K562 (cell line): ENCODE results near the gene POLL. TPM values are rescaled to one million over a fixed set of nuclear protein-coding genes. Genes with fewer than 3 reads are reported as not detected.

Source experiments
- ATAC-seq: fragments of 200-7000 bp; cut with Tn5 transposase; 3 replicates; pipeline ENCODE4 v1.9.1; 2020; ENCODE audit warnings: moderate library complexity
- BruUV-seq: library from RNA; stranded (reverse); fragments of 400-500 nt; replicated peaks from 2 replicates; lab custom pipeline; 2021; lab: Mats Ljungman, UMichigan
- CTCF ChIA-PET: fragments of 300-600 bp; formaldehyde crosslinking; extraction: SDS; loops from one replicate; lab custom pipeline; 2021; ENCODE audit warnings: low intra/inter-chr PET ratio; lab: Yijun Ruan, JAX
- POLR2A ChIA-PET: fragments of 300-600, 350-650 bp; sonication (Branson Sonifier 250); formaldehyde crosslinking; extraction: SDS; loops from one replicate; lab custom pipeline; 2021; ENCODE audit warnings: antibody characterized with exemption, inconsistent platforms; lab: Yijun Ruan, JAX
- DNase-seq, 4 experiments: peaks; one replicate each; pipeline versions ENCODE4 v3.0.0 to v3.0.0-alpha.2; 2011 to 2018; ENCODE audit warnings: low spot score in 3 of 4, mixed read lengths in 3 of 4; ENCODE audit errors: extremely low read depth in 1 of 4
- FAIRE-seq: peaks from 2 replicates; lab custom pipeline; 2011; peaks lifted over from hg19 to GRCh38; lab: Jason Lieb, UNC
- H2AFZ ChIP-seq: 2 replicates; pipeline ENCODE4 v1.6.0; 2011; ENCODE audit warnings: low read depth, low read length, control low read depth, inconsistent platforms
- H3K27ac ChIP-seq: fragments of 200-600 bp; 3 replicates; pipeline ENCODE4 v1.8.0; 2011; ENCODE audit warnings: low read depth, mild to moderate bottlenecking, control low read depth, inconsistent platforms, low read length, moderate library complexity, mixed read lengths; ENCODE audit errors: extremely low read depth
- H3K27me3 ChIP-seq, 2 experiments: fragments of 300-600 bp in 1 of 2; 2 replicates in 1 of 2; 3 replicates in 1 of 2; pipeline versions ENCODE4 v1.6.0 to v1.8.0; 2011; ENCODE audit warnings: inconsistent platforms in 2 of 2, low read length in 2 of 2, mild to moderate bottlenecking in 1 of 2, mixed read lengths in 1 of 2, moderate library complexity in 1 of 2; ENCODE audit not compliant: control insufficient read depth in 2 of 2, insufficient read depth in 2 of 2
- H3K36me3 ChIP-seq: fragments of 300-600 bp; 3 replicates; pipeline ENCODE4 v1.8.0; 2011; ENCODE audit warnings: mild to moderate bottlenecking, low read length, inconsistent platforms; ENCODE audit not compliant: control insufficient read depth, insufficient read depth
- H3K4me1 ChIP-seq, 2 experiments: fragments of 200-600 bp in 1 of 2; replicated peaks in 1 of 2; 2 replicates in 1 of 2; 3 replicates in 1 of 2; pipeline versions ENCODE4 v1.5.1 to v1.8.0; 2011; ENCODE audit warnings: inconsistent platforms in 2 of 2, low read length in 2 of 2, mild to moderate bottlenecking in 1 of 2, mixed read lengths in 1 of 2, moderate library complexity in 1 of 2; ENCODE audit not compliant: control insufficient read depth in 2 of 2, insufficient read depth in 2 of 2
- H3K4me2 ChIP-seq: 2 replicates; pipeline ENCODE4 v1.6.1; 2011; ENCODE audit warnings: low read length, control low read depth, inconsistent platforms, mixed read lengths; ENCODE audit not compliant: insufficient read depth
- H3K4me3 ChIP-seq: fragments of 200-600 bp; sonication (generic), shearing (Covaris generic); 2 replicates; pipeline ENCODE4 v1.5.1; 2016; ENCODE audit warnings: control low read depth, inconsistent platforms
- H3K79me2 ChIP-seq: fragments of 200-600 bp; 3 replicates; pipeline ENCODE4 v1.8.0; 2011; ENCODE audit warnings: low read length, inconsistent platforms; ENCODE audit not compliant: control insufficient read depth, insufficient read depth
- H3K9ac ChIP-seq, 2 experiments: 2 replicates each; pipeline versions ENCODE4 v1.6.0 to v1.6.1; 2011; ENCODE audit warnings: low read depth in 2 of 2, low read length in 2 of 2, control low read depth in 1 of 2, inconsistent platforms in 1 of 2, mild to moderate bottlenecking in 1 of 2, mixed read lengths in 1 of 2; ENCODE audit not compliant: insufficient read depth in 1 of 2
- H3K9me1 ChIP-seq: one replicate; pipeline ENCODE4 v1.6.0; 2011; ENCODE audit warnings: inconsistent platforms, mild to moderate bottlenecking, low read length, moderate library complexity; ENCODE audit not compliant: control insufficient read depth, insufficient read depth
- H3K9me3 ChIP-seq: replicated peaks from 2 replicates; pipeline ENCODE4 v1.5.1; 2011; ENCODE audit warnings: low read depth, low read length, inconsistent platforms; ENCODE audit not compliant: control insufficient read depth, insufficient read depth
- H4K20me1 ChIP-seq: replicated peaks from 2 replicates; pipeline ENCODE4 v1.6.1; 2011; ENCODE audit warnings: low read length, inconsistent platforms, mixed read lengths; ENCODE audit not compliant: control insufficient read depth, insufficient read depth
- ARNT ChIP-seq, 2 experiments: fragments of 450-650 bp; IDR thresholded peaks; 2 replicates each; pipeline ENCODE4 v1.6.1; 2016; ENCODE audit warnings: mild to moderate bottlenecking in 1 of 2
- ATF3 ChIP-seq, 2 experiments: fragments of 450-650 bp in 1 of 2; sonication (generic) in 1 of 2; formaldehyde crosslinking in 1 of 2; IDR thresholded peaks in 1 of 2; conservative IDR thresholded peaks in 1 of 2; 2 replicates each; pipeline versions ENCODE4 v1.6.1 to v1.8.1; 2016 to 2023; ENCODE audit warnings: mild to moderate bottlenecking in 2 of 2, moderate library complexity in 2 of 2, inconsistent platforms in 1 of 2, missing genetic modification reagents in 1 of 2
- CBFA2T3 ChIP-seq: fragments of 450-650 bp; IDR thresholded peaks from 2 replicates; pipeline ENCODE4 v1.6.1; 2017
- DACH1 ChIP-seq: fragments of 450-650 bp; IDR thresholded peaks from 2 replicates; pipeline ENCODE4 v1.6.1; 2018; ENCODE audit not compliant: partially characterized antibody
- E2F5 ChIP-seq: sonication (generic); formaldehyde crosslinking; IDR thresholded peaks from 2 replicates; pipeline ENCODE4 v1.8.0; 2022; ENCODE audit warnings: mild to moderate bottlenecking, missing genetic modification reagents
- HEY1 ChIP-seq: fragments of 250-450 bp; sonication (Bioruptor Pico); IDR thresholded peaks from 2 replicates; pipeline ENCODE4 v1.5.0; 2020; ENCODE audit warnings: mild to moderate bottlenecking, moderate library complexity, borderline replicate concordance
- HLTF ChIP-seq: fragments of 450-650 bp; IDR thresholded peaks from 2 replicates; pipeline ENCODE4 v1.6.1; 2016
- MEIS2 ChIP-seq: fragments of 450-650 bp; IDR thresholded peaks from 2 replicates; pipeline ENCODE4 v1.6.1; 2014; ENCODE audit warnings: mild to moderate bottlenecking; ENCODE audit not compliant: partially characterized antibody
- NCOA4 ChIP-seq: fragments of 450-650 bp; IDR thresholded peaks from 2 replicates; pipeline ENCODE4 v1.6.1; 2018; ENCODE audit warnings: mild to moderate bottlenecking; ENCODE audit not compliant: partially characterized antibody
- PHF20 ChIP-seq: fragments of 450-650 bp; IDR thresholded peaks from 2 replicates; pipeline ENCODE4 v1.6.1; 2018; ENCODE audit not compliant: partially characterized antibody
- RFX5 ChIP-seq: IDR thresholded peaks from 2 replicates; pipeline ENCODE4 v1.6.1; 2011; ENCODE audit warnings: low read depth, mild to moderate bottlenecking, improper control_type of control experiment, low read length
- TCF7 ChIP-seq: sonication (generic); IDR thresholded peaks from 2 replicates; pipeline ENCODE4 v1.6.1; 2016; ENCODE audit warnings: antibody characterized with exemption, borderline replicate concordance
- ZHX1 ChIP-seq: fragments of 150-350 bp; conservative IDR thresholded peaks from 2 replicates; pipeline ENCODE4 v1.6.1; 2014; ENCODE audit warnings: low read length
- ZNF175 ChIP-seq: fragments of 200-800 bp; sonication (Bioruptor generic); IDR thresholded peaks from 2 replicates; pipeline ENCODE4 v1.6.1; 2016; ENCODE audit warnings: low read depth, mild to moderate bottlenecking, missing genetic modification characterization, missing compliant biosample characterization
- ZNF449 ChIP-seq: fragments of 250-450 bp; sonication (Bioruptor Pico); IDR thresholded peaks from 2 replicates; pipeline ENCODE4 v1.8.0; 2022; ENCODE audit warnings: moderate library complexity, mild to moderate bottlenecking, inconsistent platforms
- ZNF589 ChIP-seq: fragments of 200-800 bp; sonication (Bioruptor generic); IDR thresholded peaks from 2 replicates; pipeline ENCODE4 v1.6.1; 2016; ENCODE audit warnings: low read depth, missing genetic modification characterization, missing compliant biosample characterization
- ZNF778 ChIP-seq: fragments of 450-650 bp; formaldehyde crosslinking; IDR thresholded peaks from 2 replicates; pipeline ENCODE4 v1.4.0; 2020; ENCODE audit warnings: mild to moderate bottlenecking, moderate library complexity
- WGBS: fragments of 100-300 bp; shearing (Covaris generic); methylation state at CpG from one replicate; pipeline ENCODE4 v1.1.6; 2016; ENCODE audit warnings: low coverage, mixed read lengths; ENCODE audit not compliant: insufficient coverage; ENCODE audit errors: missing lambda C conversion rate; 5-methylcytosine and 5-hydroxymethylcytosine counted together
- in situ Hi-C: fragments of 300-500 bp; cut with MboI; formaldehyde crosslinking; loops from 4 replicates; pipeline ENCODE4 v1.15.0; 2018; ENCODE audit warnings: inconsistent platforms, mixed read lengths
- intact Hi-C: fragments of 100-400 bp; cut with micrococcal nuclease; formaldehyde crosslinking; loops from 2 replicates; pipeline ENCODE4 v1.14.2; 2022
- polyA plus RNA-seq, 8 experiments: library from polyadenylated mRNA; depleted of rRNA in 4 of 8; stranded (reverse) in 5 of 8; unstranded in 3 of 8; fragments of >200 nt; fragmentation: Nextera tagmentation in 2 of 8; fragmentation: Illumina TruSeq in 1 of 8; extraction: Ambion mirVana in 2 of 8; extraction: Trizol in 1 of 8; gene quantifications; 2 replicates each; pipeline versions ENCODE4 v1.2.1 to v1.2.3, GENCODE V29; 2011 to 2014; ENCODE audit warnings: inconsistent platforms in 1 of 8, missing spikeins in 1 of 8
- total RNA-seq, 7 experiments: library from RNA; depleted of rRNA in 6 of 7; stranded (reverse); fragments of >200 nt in 6 of 7; fragmentation: Illumina TruSeq in 2 of 7; extraction: Trizol in 2 of 7; gene quantifications; 2 replicates each; pipeline versions ENCODE4 v1.2.1 to v1.2.3, GENCODE V29; 2011 to 2021; ENCODE audit warnings: low replicate concordance in 1 of 7

POLL gene
- total and polyA plus RNA-seq, 9 of the 15 experiments (the other 6 are each of a cell fraction or from before 2014, with no cell fraction given): 1.2 to 18.7 (median 10.9) TPM

- no peak for TF ChIP-seq ATF3 (IDR thresholded peaks at IDR 0.05)
- no peak for TF ChIP-seq ATF3 (CRISPR knock-in tag; conservative IDR thresholded peaks at IDR 0.05)
- no peak for TF ChIP-seq ZHX1
- TF ChIP-seq ZNF589 (CRISPR knock-in tag): no peak
- 0 out of 2 replicates have a peak, but pooled peaks have one; percentile 2 for TF ChIP-seq CBFA2T3
- TF ChIP-seq MEIS2: peak; percentile 92
Observed at GRCh38 chr10:101545898-101546297, 42.2 kb downstream of the POLL start (continued).

GRCh38 chr10:101538446-101538845 lies 49.6 kb downstream of the POLL start:
- Histone ChIP-seq H3K9ac (no peak overlapping the region), H3K9me1 (no peaks in the 10 kb centered on the region), H4K20me1 (no peaks in the 10 kb centered on the region), H3K4me1 (peaks cover 0 to 16% of the 10 kb centered on the region in 2 experiments; a peak in 3 of 5 replicates), H3K27me3 (no peaks in the 10 kb centered on the region), H3K27ac (no peak overlapping the region)
- FAIRE-seq (no peak), ATAC-seq (no peak)
- BruUV-seq: no TSS peak
- POLR2A ChIA-PET: no interaction called here
- WGBS: 100% methylated on average over 1 of the region's 2 CpGs
- TF ChIP-seq TCF7 (no peak), NCOA4 (no peak), ARNT (IDR thresholded peaks at IDR 0.05) (no peak), HLTF (no peak), ZNF449 (CRISPR knock-in tag) (no peak), MEIS2 (no peak), ZNF175 (no peak), DACH1 (no peak), PHF20 (no peak), ZNF778 (CRISPR knock-in tag) (no peak), E2F5 (no peak), RFX5 (no peak), HEY1 (no peak)
- TF ChIP-seq, all 486 proteins: peak for 0
- in situ Hi-C loops: no loop called here
- Histone ChIP-seq H3K4me2 (no peak overlapping the region), H2AFZ (no peak overlapping the region), H3K4me3 (no peak overlapping the region), H3K36me3 (no peaks in the 10 kb centered on the region), H3K9me3 (no peaks in the 10 kb centered on the region), H3K79me2 (no peaks in the 10 kb centered on the region)
- DNase-seq: no peak
- intact Hi-C loops: no loop called here
- CTCF ChIA-PET: no interaction called here
